TTC549 (cell line): ENCODE results near the gene IL6R.

Experiments used
- FAIRE-seq: peaks from 2 replicates; lab custom pipeline; 2012; peaks lifted over from hg19 to GRCh38; lab: Jason Lieb, UNC

IL6R gene

GRCh38 chr1:154427173-154428139 is 22.3 kb downstream of the IL6R start:
- FAIRE-seq = no peak

- no peak for FAIRE-seq
Observed at GRCh38 chr1:154429118-154429517, 24.0 kb downstream of the IL6R start.

GRCh38 chr1:154429841-154430611 is 24.9 kb downstream of the IL6R start:
- no peak for FAIRE-seq

- FAIRE-seq = no peak
Observed at GRCh38 chr1:154430903-154431302, 25.8 kb downstream of the IL6R start.

- no peak for FAIRE-seq
Observed at GRCh38 chr1:154431586-154432373, 26.6 kb downstream of the IL6R start.

GRCh38 chr1:154433161-154433764 is 28.1 kb downstream of the IL6R start:
- FAIRE-seq = no peak

GRCh38 chr1:154434346-154435085 is 29.4 kb downstream of the IL6R start:
- FAIRE-seq = no peak

- no peak for FAIRE-seq
Observed at GRCh38 chr1:154435599-154436200, 30.6 kb downstream of the IL6R start.

GRCh38 chr1:154436433-154436832 is 31.3 kb downstream of the IL6R start:
- FAIRE-seq = no peak

- FAIRE-seq = no peak
Observed at GRCh38 chr1:154440036-154440804, 35.1 kb downstream of the IL6R start.

GRCh38 chr1:154441241-154441888 is 36.2 kb downstream of the IL6R start:
- no peak for FAIRE-seq

- FAIRE-seq = no peak
Observed at GRCh38 chr1:154442006-154442740, 37.0 kb downstream of the IL6R start.

- FAIRE-seq = no peak
Observed at GRCh38 chr1:154443274-154444013, 38.3 kb downstream of the IL6R start.

- no peak for FAIRE-seq
Observed at GRCh38 chr1:154445040-154445472, 39.9 kb downstream of the IL6R start.

GRCh38 chr1:154446292-154446691 is 41.1 kb downstream of the IL6R start:
- FAIRE-seq = no peak

GRCh38 chr1:154446789-154447188 is 41.6 kb downstream of the IL6R start:
- FAIRE-seq = no peak

GRCh38 chr1:154448331-154448811 is 43.2 kb downstream of the IL6R start:
- FAIRE-seq = no peak

- FAIRE-seq = no peak
Observed at GRCh38 chr1:154453161-154453560, 48.0 kb downstream of the IL6R start.
